Endothelial cell of umbilical vein (primary cell): ENCODE results near the gene SLC10A1. TPM values are rescaled to one million over a fixed set of nuclear protein-coding genes. Genes with fewer than 3 reads are reported as not detected.

Experiments
- BruUV-seq: library from RNA; stranded (reverse); fragments of 400-500 nt; replicated peaks from 2 replicates; lab custom pipeline; 2021; lab: Mats Ljungman, UMichigan
- CTCF ChIA-PET: fragments of 300-600, 350-600 bp; sonication (Branson Sonifier 250); formaldehyde crosslinking; loops from one replicate; lab custom pipeline; 2021; ENCODE audit warnings: antibody characterized with exemption, inconsistent platforms; lab: Charles Lee
- POLR2A ChIA-PET: fragments of 300-600, 350-600 bp; sonication (Branson Sonifier 250); formaldehyde crosslinking; loops from one replicate; lab custom pipeline; 2021; ENCODE audit warnings: antibody characterized with exemption, inconsistent platforms; lab: Charles Lee
- DNase-seq: peaks from one replicate; pipeline ENCODE4 v3.0.0-alpha.2; 2011; ENCODE audit warnings: low read depth, low spot score
- FAIRE-seq: peaks from 2 replicates; lab custom pipeline; 2011; peaks lifted over from hg19 to GRCh38; lab: Jason Lieb, UNC
- H2AFZ ChIP-seq: 2 replicates; pipeline ENCODE4 v1.6.0; 2012; ENCODE audit warnings: low read depth, low read length, control low read depth, inconsistent platforms
- H3K27ac ChIP-seq: 2 replicates; pipeline ENCODE4 v1.5.1; 2011; ENCODE audit warnings: low read depth, mild to moderate bottlenecking, control low read depth, low read length, moderate library complexity; ENCODE audit not compliant: insufficient read depth
- H3K27me3 ChIP-seq, 2 experiments: 2 replicates each; pipeline versions ENCODE4 v1.6.0 to v1.6.1; 2011; ENCODE audit warnings: low read length in 2 of 2, mixed read lengths in 1 of 2; ENCODE audit not compliant: control insufficient read depth in 2 of 2, insufficient read depth in 2 of 2
- H3K36me3 ChIP-seq, 2 experiments: 2 replicates in 1 of 2; 3 replicates in 1 of 2; pipeline ENCODE4 v1.5.1; 2011; ENCODE audit warnings: low read length in 2 of 2, mild to moderate bottlenecking in 1 of 2, moderate library complexity in 1 of 2; ENCODE audit not compliant: control insufficient read depth in 2 of 2, insufficient read depth in 2 of 2; ENCODE audit errors: extremely low read depth in 1 of 2
- H3K4me1 ChIP-seq: 3 replicates; pipeline ENCODE4 v1.5.1; 2011; ENCODE audit warnings: mild to moderate bottlenecking, low read length; ENCODE audit not compliant: control insufficient read depth, insufficient read depth; ENCODE audit errors: extremely low read depth
- H3K4me2 ChIP-seq: 2 replicates; pipeline ENCODE4 v1.6.1; 2011; ENCODE audit warnings: low read length, control low read depth, mixed read lengths; ENCODE audit not compliant: insufficient read depth
- H3K4me3 ChIP-seq, 3 experiments: fragments of 200-600 bp in 1 of 3; sonication (generic), shearing (Covaris generic) in 1 of 3; replicated peaks in 1 of 3; 2 replicates each; pipeline ENCODE4 v1.5.1; 2011 to 2016; ENCODE audit warnings: control low read depth in 3 of 3, low read length in 3 of 3, mild to moderate bottlenecking in 2 of 3, inconsistent platforms in 1 of 3, low read depth in 1 of 3, moderate library complexity in 1 of 3; ENCODE audit not compliant: insufficient read depth in 1 of 3
- H3K79me2 ChIP-seq: 2 replicates; pipeline ENCODE4 v1.6.0; 2012; ENCODE audit warnings: low read length, inconsistent platforms; ENCODE audit not compliant: control insufficient read depth, insufficient read depth
- H3K9ac ChIP-seq: replicated peaks from 2 replicates; pipeline ENCODE3; 2011; ENCODE audit warnings: low read length, control low read depth; ENCODE audit not compliant: insufficient read depth; ENCODE audit errors: extremely low read depth
- H3K9me1 ChIP-seq: replicated peaks from 3 replicates; pipeline ENCODE4 v1.6.0; 2011; ENCODE audit warnings: mild to moderate bottlenecking, low read length; ENCODE audit not compliant: control insufficient read depth, insufficient read depth; ENCODE audit errors: extremely low read depth
- H3K9me3 ChIP-seq: replicated peaks from 2 replicates; pipeline ENCODE4 v1.5.1; 2012; ENCODE audit warnings: low read length, inconsistent platforms; ENCODE audit not compliant: control insufficient read depth, insufficient read depth
- H4K20me1 ChIP-seq: replicated peaks from 2 replicates; pipeline ENCODE3; 2011; ENCODE audit warnings: mild to moderate bottlenecking, low read length; ENCODE audit not compliant: control insufficient read depth, insufficient read depth; ENCODE audit errors: extremely low read depth
- EZH2 ChIP-seq: IDR thresholded peaks from 2 replicates; pipeline ENCODE4 v1.6.1; 2012; ENCODE audit warnings: borderline replicate concordance, low read depth, mild to moderate bottlenecking, moderate library complexity, low read length, inconsistent platforms; ENCODE audit not compliant: severe bottlenecking
- FOS ChIP-seq: IDR thresholded peaks from 2 replicates; pipeline ENCODE4 v1.6.1; 2011; ENCODE audit warnings: mild to moderate bottlenecking, low read length, moderate library complexity, borderline replicate concordance; ENCODE audit not compliant: insufficient read depth
- GATA2 ChIP-seq: IDR thresholded peaks from 2 replicates; pipeline ENCODE4 v1.7.0; 2011; ENCODE audit warnings: low read depth, mild to moderate bottlenecking, moderate library complexity, mixed read lengths, low read length; ENCODE audit not compliant: insufficient read length, insufficient read depth
- JUN ChIP-seq: IDR thresholded peaks from 2 replicates; pipeline ENCODE4 v1.6.1; 2011; ENCODE audit warnings: borderline replicate concordance, low read depth; ENCODE audit not compliant: insufficient read length, insufficient read depth
- MYC ChIP-seq: IDR thresholded peaks from one replicate; pipeline ENCODE4 v1.6.1; 2011; ENCODE audit warnings: mild to moderate bottlenecking, low read depth, low read length
- POLR2A ChIP-seq: IDR thresholded peaks from 2 replicates; pipeline ENCODE4 v1.6.1; 2012; ENCODE audit warnings: low read depth, mild to moderate bottlenecking, control low read depth, low read length
- POLR2AphosphoS5 ChIP-seq: IDR thresholded peaks from 2 replicates; pipeline ENCODE4 v1.6.1; 2012; ENCODE audit warnings: low read depth, mild to moderate bottlenecking, control low read depth, low read length, moderate library complexity; ENCODE audit not compliant: insufficient read depth
- dilution Hi-C: fragments of 300-500 bp; cut with MboI; formaldehyde crosslinking; loops from one replicate; pipeline ENCODE4 v1.15.0; 2019; ENCODE audit warnings: low sequenced_read_pairs; ENCODE audit not compliant: extremely low pct_ligation_motif_present
- intact Hi-C: fragments of 100-400 bp; cut with micrococcal nuclease; formaldehyde crosslinking; loops from one replicate; pipeline ENCODE4 v1.10.0; 2022
- polyA plus RNA-seq, 4 experiments: library from polyadenylated mRNA; depleted of rRNA in 3 of 4; stranded (reverse) in 3 of 4; unstranded in 1 of 4; fragments of >200 nt; gene quantifications; 2 replicates each; pipeline versions ENCODE4 v1.2.1 to v1.2.3, GENCODE V29; 2011 to 2012; ENCODE audit warnings: missing spikeins in 1 of 4
- total RNA-seq: library from RNA; stranded (reverse); gene quantifications from 2 replicates; pipeline ENCODE4 v1.2.3, GENCODE V29; 2021
- TF ChIP-seq, protein P1 (sequence below), 2 donors: IDR thresholded peaks; 1 replicate in 1 of 2; 2 replicates in 1 of 2; pipeline ENCODE4 v1.5.1; 2011; ENCODE audit warnings: low read length in 2 of 2, mild to moderate bottlenecking in 2 of 2, moderate library complexity in 2 of 2, control low read depth in 1 of 2, inconsistent platforms in 1 of 2, low read depth in 1 of 2; ENCODE audit not compliant: insufficient read depth in 1 of 2; ENCODE audit errors: extremely low read depth in 1 of 2
- TF ChIP-seq, protein P2 (sequence below): IDR thresholded peaks from 2 replicates; pipeline ENCODE4 v1.6.1; 2011; ENCODE audit not compliant: insufficient read depth, insufficient read length

SLC10A1 gene
- total and polyA plus RNA-seq, 2 donors (not counting 3 experiments of a cell fraction or from before 2014, with no cell fraction given) = not detected

DNA sequence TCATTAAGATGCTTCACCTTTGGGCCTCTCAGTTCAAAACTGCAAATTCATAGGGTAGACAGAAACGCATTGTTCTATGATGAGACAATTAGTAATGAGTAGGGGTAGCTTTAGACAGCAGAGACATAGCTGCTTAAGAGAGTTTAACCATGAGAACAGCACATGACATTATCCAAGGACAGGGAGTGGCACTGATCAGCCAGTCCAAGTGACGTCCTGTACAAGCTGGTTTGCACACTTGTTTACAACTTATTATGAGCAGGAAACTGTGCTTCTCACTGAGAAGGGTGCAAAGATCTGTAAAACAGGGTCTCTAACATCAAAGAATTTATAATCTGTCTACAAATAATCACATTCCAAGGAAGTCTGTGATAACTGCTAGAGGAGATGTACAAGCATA is 41.3 kb downstream of the SLC10A1 start:
- no peak for DNase-seq
- intact Hi-C loops (no loop called here), dilution Hi-C loops (no loop called here)
- H3K79me2 ChIP-seq = no peaks in the 10 kb centered on the region
- H3K36me3 ChIP-seq = no peaks in the 10 kb centered on the region
- H3K4me3 ChIP-seq = no peak overlapping the region
- no peak for FAIRE-seq
- ChIA-PET POLR2A (no interaction called here), CTCF (interaction anchor here (1.1 to 1.7 kb wide), 2 partner anchors 11 to 25 kb away, joined by 3 to 5 read pairs; no protein-coding TSS in a partner anchor)
- H3K27me3 ChIP-seq = no peaks in the 10 kb centered on the region
- no peak overlapping the region for H3K9ac ChIP-seq
- no peak overlapping the region for H2AFZ ChIP-seq
- H4K20me1 ChIP-seq = no peaks in the 10 kb centered on the region
- H3K9me3 ChIP-seq = no peaks in the 10 kb centered on the region
- no peaks in the 10 kb centered on the region for H3K9me1 ChIP-seq
- H3K27ac ChIP-seq = no peak overlapping the region
- H3K4me1 ChIP-seq = peaks cover 8% of the 10 kb centered on the region
- TF ChIP-seq FOS (no peak), POLR2AphosphoS5 (no peak), JUN (no peak), EZH2 (no peak), POLR2A (no peak), MYC (no peak), GATA2 (no peak)
- TF ChIP-seq, protein P1, sequence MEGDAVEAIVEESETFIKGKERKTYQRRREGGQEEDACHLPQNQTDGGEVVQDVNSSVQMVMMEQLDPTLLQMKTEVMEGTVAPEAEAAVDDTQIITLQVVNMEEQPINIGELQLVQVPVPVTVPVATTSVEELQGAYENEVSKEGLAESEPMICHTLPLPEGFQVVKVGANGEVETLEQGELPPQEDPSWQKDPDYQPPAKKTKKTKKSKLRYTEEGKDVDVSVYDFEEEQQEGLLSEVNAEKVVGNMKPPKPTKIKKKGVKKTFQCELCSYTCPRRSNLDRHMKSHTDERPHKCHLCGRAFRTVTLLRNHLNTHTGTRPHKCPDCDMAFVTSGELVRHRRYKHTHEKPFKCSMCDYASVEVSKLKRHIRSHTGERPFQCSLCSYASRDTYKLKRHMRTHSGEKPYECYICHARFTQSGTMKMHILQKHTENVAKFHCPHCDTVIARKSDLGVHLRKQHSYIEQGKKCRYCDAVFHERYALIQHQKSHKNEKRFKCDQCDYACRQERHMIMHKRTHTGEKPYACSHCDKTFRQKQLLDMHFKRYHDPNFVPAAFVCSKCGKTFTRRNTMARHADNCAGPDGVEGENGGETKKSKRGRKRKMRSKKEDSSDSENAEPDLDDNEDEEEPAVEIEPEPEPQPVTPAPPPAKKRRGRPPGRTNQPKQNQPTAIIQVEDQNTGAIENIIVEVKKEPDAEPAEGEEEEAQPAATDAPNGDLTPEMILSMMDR (IDR thresholded peaks at IDR 0.05; ENCODE audit: extremely low read depth in 1 of 2, insufficient read depth in 1 of 2, low read depth in 1 of 2, low read length in 2 of 2) = no peak
- TF ChIP-seq, protein P2, sequence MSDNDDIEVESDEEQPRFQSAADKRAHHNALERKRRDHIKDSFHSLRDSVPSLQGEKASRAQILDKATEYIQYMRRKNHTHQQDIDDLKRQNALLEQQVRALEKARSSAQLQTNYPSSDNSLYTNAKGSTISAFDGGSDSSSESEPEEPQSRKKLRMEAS = no peak
- no TSS peak for BruUV-seq
- no peak overlapping the region for H3K4me2 ChIP-seq
